Measurements from ENCODE around the gene NTSR1. TPM values are rescaled to one million over a fixed set of nuclear protein-coding genes. Genes with fewer than 3 reads are reported as not detected.

NTSR1 gene
- total and polyA plus RNA-seq, 2 experiments from 2014 or later: 0.15 to 1.4 TPM

DNA sequence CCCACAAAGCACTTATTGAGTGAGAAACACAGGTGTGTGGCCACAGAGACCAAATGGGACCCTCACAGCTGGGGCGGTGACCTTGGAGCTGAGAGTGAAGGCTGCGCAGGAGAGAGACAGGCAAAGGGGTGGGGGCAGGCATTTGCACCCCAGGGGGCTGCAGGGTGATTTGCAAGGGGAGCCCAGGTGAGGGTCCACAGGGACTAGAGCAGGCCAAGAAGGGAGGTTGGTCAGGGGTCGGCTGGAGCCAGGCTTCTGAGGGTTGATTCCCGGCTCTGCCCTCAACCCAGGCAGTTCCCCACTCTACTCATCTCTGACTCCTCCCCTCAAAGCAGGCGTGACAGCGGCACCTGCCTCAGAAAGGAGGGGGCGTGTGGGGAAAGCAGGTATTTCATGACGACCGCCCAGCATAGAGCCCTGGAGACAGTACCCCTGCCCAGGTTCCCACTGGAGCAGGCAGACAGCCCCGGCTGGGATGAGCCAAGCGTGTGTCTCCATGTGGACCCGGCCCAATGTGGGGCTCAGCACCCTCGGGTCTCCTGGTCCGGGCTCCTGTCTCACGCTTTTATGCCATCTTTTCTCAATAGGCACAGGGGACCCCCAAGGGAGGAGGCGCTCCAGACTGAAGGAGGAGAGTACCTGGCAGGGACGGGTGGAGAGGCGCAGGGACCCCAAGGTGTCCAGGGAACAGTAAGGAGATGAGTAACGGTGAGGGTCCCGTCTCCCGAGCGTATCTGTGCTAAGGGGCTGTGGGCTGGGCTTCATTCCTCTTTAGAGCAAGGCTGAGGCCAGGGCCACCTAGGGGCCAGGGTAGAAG lies 84.5 kb downstream of the NTSR1 start:
- H3K4me1 Mint-ChIP-seq: peaks cover 10% of the 10 kb centered on the region
- no peaks in the 10 kb centered on the region for H3K9me3 Mint-ChIP-seq
- Histone ChIP-seq H3K4me3 (no peak overlapping the region), H3K4me2 (peak overlapping the region; percentile 79; the same call in 1 of the 2 replicates), H4K20me1 (replicated peaks; ENCODE audit: insufficient read depth) (no peaks in the 10 kb centered on the region), H3K27me3 (ENCODE audit: insufficient read depth) (peaks cover 17% of the 10 kb centered on the region), H2AFZ (no peak overlapping the region), H3K27ac (ENCODE audit: low read depth) (no peak overlapping the region), H3K4me1 (ENCODE audit: insufficient read depth) (peaks cover 7% of the 10 kb centered on the region; the same call in 1 of the 2 replicates), H3K79me2 (replicated peaks; ENCODE audit: insufficient read depth) (no peaks in the 10 kb centered on the region), H3K9me2 (ENCODE audit: insufficient read depth) (no peaks in the 10 kb centered on the region), H3K36me3 (ENCODE audit: insufficient read depth) (no peaks in the 10 kb centered on the region), H3F3A (replicated peaks; ENCODE audit: low read depth) (peaks cover 9% of the 10 kb centered on the region; the same call in 1 of the 2 replicates)
- H3K4me3 Mint-ChIP-seq: peak overlapping the region; percentile 33; the same call in 1 of the 3 replicates
- TF ChIP-seq, protein P1, sequence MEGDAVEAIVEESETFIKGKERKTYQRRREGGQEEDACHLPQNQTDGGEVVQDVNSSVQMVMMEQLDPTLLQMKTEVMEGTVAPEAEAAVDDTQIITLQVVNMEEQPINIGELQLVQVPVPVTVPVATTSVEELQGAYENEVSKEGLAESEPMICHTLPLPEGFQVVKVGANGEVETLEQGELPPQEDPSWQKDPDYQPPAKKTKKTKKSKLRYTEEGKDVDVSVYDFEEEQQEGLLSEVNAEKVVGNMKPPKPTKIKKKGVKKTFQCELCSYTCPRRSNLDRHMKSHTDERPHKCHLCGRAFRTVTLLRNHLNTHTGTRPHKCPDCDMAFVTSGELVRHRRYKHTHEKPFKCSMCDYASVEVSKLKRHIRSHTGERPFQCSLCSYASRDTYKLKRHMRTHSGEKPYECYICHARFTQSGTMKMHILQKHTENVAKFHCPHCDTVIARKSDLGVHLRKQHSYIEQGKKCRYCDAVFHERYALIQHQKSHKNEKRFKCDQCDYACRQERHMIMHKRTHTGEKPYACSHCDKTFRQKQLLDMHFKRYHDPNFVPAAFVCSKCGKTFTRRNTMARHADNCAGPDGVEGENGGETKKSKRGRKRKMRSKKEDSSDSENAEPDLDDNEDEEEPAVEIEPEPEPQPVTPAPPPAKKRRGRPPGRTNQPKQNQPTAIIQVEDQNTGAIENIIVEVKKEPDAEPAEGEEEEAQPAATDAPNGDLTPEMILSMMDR (conservative IDR thresholded peaks at IDR 0.05; ENCODE audit: low read depth in 2 of 2): no peak
- TF ChIP-seq POLR2AphosphoS5 (IDR thresholded peaks at IDR 0.05; ENCODE audit: low read depth): no peak
- TF ChIP-seq, protein P2, sequence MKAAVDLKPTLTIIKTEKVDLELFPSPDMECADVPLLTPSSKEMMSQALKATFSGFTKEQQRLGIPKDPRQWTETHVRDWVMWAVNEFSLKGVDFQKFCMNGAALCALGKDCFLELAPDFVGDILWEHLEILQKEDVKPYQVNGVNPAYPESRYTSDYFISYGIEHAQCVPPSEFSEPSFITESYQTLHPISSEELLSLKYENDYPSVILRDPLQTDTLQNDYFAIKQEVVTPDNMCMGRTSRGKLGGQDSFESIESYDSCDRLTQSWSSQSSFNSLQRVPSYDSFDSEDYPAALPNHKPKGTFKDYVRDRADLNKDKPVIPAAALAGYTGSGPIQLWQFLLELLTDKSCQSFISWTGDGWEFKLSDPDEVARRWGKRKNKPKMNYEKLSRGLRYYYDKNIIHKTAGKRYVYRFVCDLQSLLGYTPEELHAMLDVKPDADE (IDR thresholded peaks at IDR 0.05): no peak
- TF ChIP-seq CREB1 (CRISPR knock-in tag; IDR thresholded peaks at IDR 0.05; ENCODE audit: low read depth): no peak
- TF ChIP-seq JUNB (IDR thresholded peaks at IDR 0.05; ENCODE audit: unreplicated experiment): no peak
- no peak for TF ChIP-seq ZNF114 (CRISPR knock-in tag; IDR thresholded peaks at IDR 0.05)
- no peak overlapping the region for H3K27ac Mint-ChIP-seq
- H3K36me3 Mint-ChIP-seq (ENCODE audit: low read depth): peaks cover under 1% of the 10 kb centered on the region; the same call in 2 of the 3 replicates
- peaks cover 34% of the 10 kb centered on the region for H3K27me3 Mint-ChIP-seq (ENCODE audit: insufficient read depth, low read depth, poor library complexity)
- DNase-seq (ENCODE audit: low spot score) (peak; percentile 64), ATAC-seq (peak; percentile 6)

DNA sequence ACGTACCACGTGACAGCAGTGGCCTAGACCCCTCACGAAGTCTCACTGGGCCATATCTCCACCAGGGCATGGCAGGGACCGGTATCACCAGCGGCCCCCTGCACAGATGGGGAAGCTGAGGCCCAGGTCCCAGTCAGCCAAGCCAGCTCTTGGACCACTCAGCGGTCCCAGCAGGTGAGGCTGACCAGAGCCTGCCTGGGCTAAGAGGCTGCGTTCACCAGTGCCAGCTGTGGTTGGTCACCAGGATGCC lies 85.0 kb downstream of the NTSR1 start:
- H3K4me2 ChIP-seq: peak overlapping the region; percentile 79
- no peak overlapping the region for H3K27ac ChIP-seq (ENCODE audit: low read depth)

More for the DNA sequence above, 85.0 kb downstream of the NTSR1 start:
- Histone ChIP-seq H3K9me2 (ENCODE audit: insufficient read depth) (no peaks in the 10 kb centered on the region), H4K20me1 (replicated peaks; ENCODE audit: insufficient read depth) (no peaks in the 10 kb centered on the region), H3F3A (replicated peaks; ENCODE audit: low read depth) (peaks cover 9% of the 10 kb centered on the region; the same call in 1 of the 2 replicates), H3K36me3 (ENCODE audit: insufficient read depth) (no peaks in the 10 kb centered on the region), H2AFZ (peak overlapping the region; percentile 87), H3K4me1 (ENCODE audit: insufficient read depth) (peaks cover 7% of the 10 kb centered on the region; the same call in 1 of the 2 replicates), H3K27me3 (ENCODE audit: insufficient read depth) (peaks cover 17% of the 10 kb centered on the region), H3K79me2 (replicated peaks; ENCODE audit: insufficient read depth) (no peaks in the 10 kb centered on the region), H3K4me3 (peak overlapping the region; percentile 46)
- H3K4me1 Mint-ChIP-seq: peaks cover 10% of the 10 kb centered on the region
- peaks cover 6% of the 10 kb centered on the region for H3K36me3 Mint-ChIP-seq (ENCODE audit: low read depth)
- ATAC-seq (no peak), DNase-seq (ENCODE audit: low spot score) (no peak)
- H3K27me3 Mint-ChIP-seq (ENCODE audit: insufficient read depth, low read depth, poor library complexity): peaks cover 36% of the 10 kb centered on the region
- TF ChIP-seq ZNF114 (CRISPR knock-in tag; IDR thresholded peaks at IDR 0.05) (no peak), STAT1 (IDR thresholded peaks at IDR 0.05; ENCODE audit: unreplicated experiment) (no peak), EZH2 (IDR thresholded peaks at IDR 0.05; ENCODE audit: low read depth, unreplicated experiment) (no peak), NANOG (IDR thresholded peaks at IDR 0.05; ENCODE audit: borderline replicate concordance) (no peak), CREB1 (CRISPR knock-in tag; IDR thresholded peaks at IDR 0.05; ENCODE audit: low read depth) (no peak)
- TF ChIP-seq, protein P2 (IDR thresholded peaks at IDR 0.05): no peak
- TF ChIP-seq, protein P3, sequence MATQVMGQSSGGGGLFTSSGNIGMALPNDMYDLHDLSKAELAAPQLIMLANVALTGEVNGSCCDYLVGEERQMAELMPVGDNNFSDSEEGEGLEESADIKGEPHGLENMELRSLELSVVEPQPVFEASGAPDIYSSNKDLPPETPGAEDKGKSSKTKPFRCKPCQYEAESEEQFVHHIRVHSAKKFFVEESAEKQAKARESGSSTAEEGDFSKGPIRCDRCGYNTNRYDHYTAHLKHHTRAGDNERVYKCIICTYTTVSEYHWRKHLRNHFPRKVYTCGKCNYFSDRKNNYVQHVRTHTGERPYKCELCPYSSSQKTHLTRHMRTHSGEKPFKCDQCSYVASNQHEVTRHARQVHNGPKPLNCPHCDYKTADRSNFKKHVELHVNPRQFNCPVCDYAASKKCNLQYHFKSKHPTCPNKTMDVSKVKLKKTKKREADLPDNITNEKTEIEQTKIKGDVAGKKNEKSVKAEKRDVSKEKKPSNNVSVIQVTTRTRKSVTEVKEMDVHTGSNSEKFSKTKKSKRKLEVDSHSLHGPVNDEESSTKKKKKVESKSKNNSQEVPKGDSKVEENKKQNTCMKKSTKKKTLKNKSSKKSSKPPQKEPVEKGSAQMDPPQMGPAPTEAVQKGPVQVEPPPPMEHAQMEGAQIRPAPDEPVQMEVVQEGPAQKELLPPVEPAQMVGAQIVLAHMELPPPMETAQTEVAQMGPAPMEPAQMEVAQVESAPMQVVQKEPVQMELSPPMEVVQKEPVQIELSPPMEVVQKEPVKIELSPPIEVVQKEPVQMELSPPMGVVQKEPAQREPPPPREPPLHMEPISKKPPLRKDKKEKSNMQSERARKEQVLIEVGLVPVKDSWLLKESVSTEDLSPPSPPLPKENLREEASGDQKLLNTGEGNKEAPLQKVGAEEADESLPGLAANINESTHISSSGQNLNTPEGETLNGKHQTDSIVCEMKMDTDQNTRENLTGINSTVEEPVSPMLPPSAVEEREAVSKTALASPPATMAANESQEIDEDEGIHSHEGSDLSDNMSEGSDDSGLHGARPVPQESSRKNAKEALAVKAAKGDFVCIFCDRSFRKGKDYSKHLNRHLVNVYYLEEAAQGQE (IDR thresholded peaks at IDR 0.05; ENCODE audit: unreplicated experiment): no peak
- H3K27ac Mint-ChIP-seq: no peak overlapping the region
- H3K9me3 Mint-ChIP-seq: no peaks in the 10 kb centered on the region
- H3K4me3 Mint-ChIP-seq: peak overlapping the region; percentile 63

Measured in GM23338 (cell line).